HEK293 (cell line): ENCODE data around the gene TMEM72.

Experiments
- CTCF ChIA-PET: fragments of 350-600 bp; formaldehyde crosslinking; extraction: SDS; loops from one replicate; lab custom pipeline; 2021; ENCODE audit warnings: antibody characterized with exemption; lab: Yijun Ruan, JAX
- POLR2A ChIA-PET: fragments of 300-600 bp; formaldehyde crosslinking; extraction: SDS; loops from one replicate; lab custom pipeline; 2020; ENCODE audit warnings: antibody characterized with exemption, inconsistent platforms; lab: Yijun Ruan, JAX
- H3K27ac ChIP-seq: fragments of 200-500 bp; sonication (Bioruptor generic); 2 replicates; pipeline ENCODE4 v1.5.1; 2014; ENCODE audit warnings: low read depth, low read length, control low read depth, inconsistent platforms; ENCODE audit errors: extremely low read depth
- H3K36me3 ChIP-seq, 2 experiments: fragments of 200-500 bp in 1 of 2; sonication (Bioruptor generic) in 1 of 2; 1 replicate in 1 of 2; 2 replicates in 1 of 2; pipeline ENCODE4 v1.5.1; 2014 to 2017; ENCODE audit warnings: inconsistent platforms in 2 of 2, low read length in 2 of 2; ENCODE audit not compliant: control insufficient read depth in 2 of 2, insufficient read depth in 1 of 2
- H3K4me1 ChIP-seq: fragments of 200-500 bp; sonication (Bioruptor generic); 2 replicates; pipeline ENCODE4 v1.5.1; 2014; ENCODE audit warnings: mild to moderate bottlenecking, low read length, inconsistent platforms; ENCODE audit not compliant: control insufficient read depth, insufficient read depth
- H3K4me3 ChIP-seq: 2 replicates; pipeline ENCODE4 v1.5.1; 2011; ENCODE audit warnings: low read depth, mild to moderate bottlenecking, control low read depth, low read length, moderate library complexity
- H3K9me3 ChIP-seq: fragments of 200-500 bp; sonication (Bioruptor generic); 2 replicates; pipeline ENCODE4 v1.5.1; 2014; ENCODE audit warnings: low read depth, low read length, inconsistent platforms; ENCODE audit not compliant: control insufficient read depth, insufficient read depth
- ELK4 ChIP-seq: IDR thresholded peaks from 2 replicates; pipeline ENCODE4 v1.6.1; 2011; ENCODE audit warnings: mild to moderate bottlenecking, low read depth, low read length, borderline replicate concordance
- GLIS1 ChIP-seq: fragments of 450-650 bp; formaldehyde crosslinking; IDR thresholded peaks from 2 replicates; pipeline ENCODE4 v1.5.1; 2016; ENCODE audit warnings: missing biosample characterization, missing genetic modification characterization
- GLIS2 ChIP-seq: fragments of 450-650 bp; formaldehyde crosslinking; IDR thresholded peaks from 2 replicates; pipeline ENCODE4 v1.5.1; 2016; ENCODE audit warnings: missing biosample characterization, missing genetic modification characterization
- HOXD13 ChIP-seq: sonication (generic); formaldehyde crosslinking; IDR thresholded peaks from 2 replicates; pipeline ENCODE4 v1.8.0; 2022; ENCODE audit warnings: missing genetic modification reagents, borderline replicate concordance
- IKZF3 ChIP-seq: fragments of 450-650 bp; IDR thresholded peaks from 2 replicates; pipeline ENCODE4 v1.5.0; 2018; ENCODE audit warnings: missing biosample characterization, mild to moderate bottlenecking, missing genetic modification characterization, moderate library complexity
- MZF1 ChIP-seq: fragments of 450-650 bp; formaldehyde crosslinking; IDR thresholded peaks from 2 replicates; pipeline ENCODE4 v1.5.1; 2017; ENCODE audit warnings: missing biosample characterization, missing genetic modification characterization, borderline replicate concordance
- PBX3 ChIP-seq: sonication (generic); formaldehyde crosslinking; IDR thresholded peaks from 2 replicates; pipeline ENCODE4 v1.8.1; 2022; ENCODE audit warnings: mild to moderate bottlenecking, moderate library complexity, missing genetic modification reagents
- PRDM1 ChIP-seq: fragments of 450-650 bp; formaldehyde crosslinking; IDR thresholded peaks from 2 replicates; pipeline ENCODE4; 2016; ENCODE audit warnings: missing biosample characterization, missing genetic modification characterization
- TCF7L2 ChIP-seq: IDR thresholded peaks from 2 replicates; pipeline ENCODE4 v1.6.1; 2011; ENCODE audit warnings: low read depth, mild to moderate bottlenecking, inconsistent platforms, low read length, moderate library complexity, borderline replicate concordance
- TRIM28 ChIP-seq: IDR thresholded peaks from 2 replicates; pipeline ENCODE4 v1.6.1; 2011; ENCODE audit warnings: low read length, control low read depth, borderline replicate concordance
- TSHZ1 ChIP-seq: fragments of 450-650 bp; formaldehyde crosslinking; IDR thresholded peaks from 2 replicates; pipeline ENCODE4 v1.5.1; 2016; ENCODE audit warnings: missing biosample characterization, missing genetic modification characterization, borderline replicate concordance
- ZBTB11 ChIP-seq: fragments of 450-650 bp; formaldehyde crosslinking; conservative IDR thresholded peaks from 2 replicates; pipeline ENCODE4 v1.5.1; 2016; ENCODE audit warnings: low read depth, missing biosample characterization, missing genetic modification characterization
- ZBTB26 ChIP-seq: fragments of 450-650 bp; formaldehyde crosslinking; optimal IDR thresholded peaks from 2 replicates; pipeline ENCODE3; 2016; ENCODE audit warnings: missing biosample characterization, mild to moderate bottlenecking, missing genetic modification characterization
- ZEB2 ChIP-seq: fragments of 450-650 bp; formaldehyde crosslinking; IDR thresholded peaks from 2 replicates; pipeline ENCODE4 v1.5.1; 2016; ENCODE audit warnings: missing biosample characterization, missing genetic modification characterization
- ZNF132 ChIP-seq: fragments of 450-650 bp; formaldehyde crosslinking; IDR thresholded peaks from 2 replicates; pipeline ENCODE4 v1.5.1; 2017; ENCODE audit warnings: missing biosample characterization, missing genetic modification characterization, borderline replicate concordance
- ZNF140 ChIP-seq: fragments of 450-650 bp; formaldehyde crosslinking; IDR thresholded peaks from 2 replicates; pipeline ENCODE4 v1.5.1; 2016; ENCODE audit warnings: missing biosample characterization, missing genetic modification characterization
- ZNF16 ChIP-seq: fragments of 450-650 bp; formaldehyde crosslinking; IDR thresholded peaks from 2 replicates; pipeline ENCODE4 v1.5.1; 2016; ENCODE audit warnings: low read depth, missing biosample characterization, missing genetic modification characterization
- ZNF211 ChIP-seq: fragments of 450-650 bp; formaldehyde crosslinking; IDR thresholded peaks from 2 replicates; pipeline ENCODE4 v1.5.1; 2016; ENCODE audit warnings: low read depth, missing biosample characterization, missing genetic modification characterization
- ZNF221 ChIP-seq: fragments of 450-650 bp; formaldehyde crosslinking; IDR thresholded peaks from 2 replicates; pipeline ENCODE4 v1.5.1; 2017; ENCODE audit warnings: missing biosample characterization, missing genetic modification characterization, borderline replicate concordance
- ZNF473 ChIP-seq: fragments of 450-650 bp; formaldehyde crosslinking; IDR thresholded peaks from 2 replicates; pipeline ENCODE4 v1.5.1; 2017; ENCODE audit warnings: missing biosample characterization, missing genetic modification characterization
- ZNF510 ChIP-seq: fragments of 450-650 bp; formaldehyde crosslinking; IDR thresholded peaks from 2 replicates; pipeline ENCODE4 v1.5.1; 2018; ENCODE audit warnings: mild to moderate bottlenecking, missing genetic modification characterization, missing biosample characterization; ENCODE audit not compliant: insufficient replicate concordance
- ZNF530 ChIP-seq: fragments of 450-650 bp; formaldehyde crosslinking; IDR thresholded peaks from 2 replicates; pipeline ENCODE4 v1.5.1; 2016; ENCODE audit warnings: low read depth, missing biosample characterization, missing genetic modification characterization
- ZNF544 ChIP-seq: fragments of 450-650 bp; formaldehyde crosslinking; IDR thresholded peaks from 2 replicates; pipeline ENCODE4 v1.5.0; 2017; ENCODE audit warnings: missing biosample characterization, missing genetic modification characterization
- ZNF610 ChIP-seq: fragments of 450-650 bp; formaldehyde crosslinking; IDR thresholded peaks from 2 replicates; pipeline ENCODE4 v1.5.1; 2016; ENCODE audit warnings: missing biosample characterization, missing genetic modification characterization, borderline replicate concordance
- ZNF654 ChIP-seq: fragments of 450-650 bp; formaldehyde crosslinking; IDR thresholded peaks from 2 replicates; pipeline ENCODE4 v1.5.1; 2016; ENCODE audit warnings: low read depth, missing biosample characterization, missing genetic modification characterization
- ZNF791 ChIP-seq: fragments of 450-650 bp; formaldehyde crosslinking; IDR thresholded peaks from 2 replicates; pipeline ENCODE4 v1.5.1; 2016; ENCODE audit warnings: missing biosample characterization, missing genetic modification characterization

TMEM72 gene

GRCh38 chr10:44982114-44982460, 71.0 kb downstream of the TMEM72 start:
- Histone ChIP-seq H3K36me3 (no peaks in the 10 kb centered on the region), H3K4me1 (peaks cover 32% of the 10 kb centered on the region), H3K9me3 (no peaks in the 10 kb centered on the region), H3K4me3 (no peak overlapping the region), H3K27ac (no peak overlapping the region)
- POLR2A ChIA-PET = no interaction called here
- CTCF ChIA-PET = no interaction called here
- TF ChIP-seq ZNF544 (no peak), ZBTB26 (tag by site-specific recombination) (no peak), ZNF510 (tag by site-specific recombination) (no peak), TSHZ1 (tag by site-specific recombination) (no peak), ELK4 (no peak), GLIS1 (tag by site-specific recombination) (no peak), PRDM1 (tag by site-specific recombination) (no peak), TCF7L2 (no peak), ZNF473 (no peak), ZNF211 (tag by site-specific recombination) (no peak), ZNF140 (tag by site-specific recombination) (no peak), ZEB2 (tag by site-specific recombination) (no peak)

GRCh38 chr10:44982496-44982895, 71.4 kb downstream of the TMEM72 start:
- H3K9me3 ChIP-seq = no peaks in the 10 kb centered on the region
- POLR2A ChIA-PET = no interaction called here
- peaks cover 32% of the 10 kb centered on the region for H3K4me1 ChIP-seq
- no peak overlapping the region for H3K4me3 ChIP-seq
- H3K36me3 ChIP-seq = no peaks in the 10 kb centered on the region
- CTCF ChIA-PET = no interaction called here
- no peak overlapping the region for H3K27ac ChIP-seq
- TF ChIP-seq PBX3 (CRISPR knock-in tag) (no peak), ZNF530 (tag by site-specific recombination) (no peak), ZNF211 (tag by site-specific recombination) (no peak), ZNF654 (tag by site-specific recombination) (no peak), ZNF132 (no peak), GLIS2 (no peak), HOXD13 (CRISPR knock-in tag) (no peak), ZBTB11 (tag by site-specific recombination) (no peak), ZNF791 (tag by site-specific recombination) (no peak), ZNF221 (tag by site-specific recombination) (no peak), TRIM28 (no peak), ZNF610 (tag by site-specific recombination) (no peak), ZNF16 (tag by site-specific recombination) (no peak), MZF1 (tag by site-specific recombination) (no peak), IKZF3 (tag by site-specific recombination) (no peak)
